Measurements from ENCODE around the gene P3H2. TPM values are rescaled to one million over a fixed set of nuclear protein-coding genes. Genes with fewer than 3 reads are reported as not detected.

P3H2 gene
- total and polyA plus RNA-seq, 2 donors (not counting 1 experiment from before 2014, with no cell fraction given): not detected

DNA sequence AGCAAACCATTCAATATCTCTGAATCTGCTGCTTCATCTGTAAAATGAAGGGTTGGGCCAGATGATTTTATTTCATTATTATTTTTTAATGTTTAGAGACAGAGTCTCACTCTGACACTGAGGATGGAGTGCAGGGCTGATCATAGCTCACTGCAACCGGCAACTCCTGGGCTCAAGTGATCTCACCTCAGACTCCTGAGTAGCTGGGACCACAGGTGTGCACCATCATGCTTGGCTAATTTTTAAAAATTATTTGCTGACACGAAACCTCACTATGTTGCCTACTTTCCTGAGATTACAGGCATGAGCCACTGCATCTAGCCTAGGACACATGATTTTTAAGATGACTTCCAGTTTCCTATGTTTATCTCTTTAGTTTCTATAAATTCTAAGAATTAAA, 105.8 kb downstream of the P3H2 start:
- Mint-ChIP-seq H3K4me3 (no peak overlapping the region), H3K4me1 (no peaks in the 10 kb centered on the region), H3K9me3 (ENCODE audit: insufficient read depth) (no peaks in the 10 kb centered on the region), H3K27ac (no peak overlapping the region), H3K27me3 (no peaks in the 10 kb centered on the region)
- H3K4me2 ChIP-seq (replicated peaks; ENCODE audit: low read depth, low read length, poor library complexity, severe bottlenecking): no peak overlapping the region
- no peaks in the 10 kb centered on the region for H3K79me2 ChIP-seq (ENCODE audit: control insufficient read depth, insufficient read depth, low read length)
- no peak for ATAC-seq (ENCODE audit: low read depth)
- CTCF ChIA-PET: no interaction called here
- no peak overlapping the region for H3K9ac ChIP-seq (ENCODE audit: low read length)
- DNase-seq: no peak
- WGBS (ENCODE audit: insufficient coverage): 83% methylated on average over 2 of the region's 2 CpGs
- no peaks in the 10 kb centered on the region for H3K4me1 ChIP-seq (ENCODE audit: control insufficient read depth in 2 of 2, insufficient read depth in 2 of 2, low read length in 2 of 2)
- no peak overlapping the region for H2AFZ ChIP-seq (ENCODE audit: insufficient read depth, low read depth, low read length, poor library complexity, severe bottlenecking)
- TF ChIP-seq, protein P1, sequence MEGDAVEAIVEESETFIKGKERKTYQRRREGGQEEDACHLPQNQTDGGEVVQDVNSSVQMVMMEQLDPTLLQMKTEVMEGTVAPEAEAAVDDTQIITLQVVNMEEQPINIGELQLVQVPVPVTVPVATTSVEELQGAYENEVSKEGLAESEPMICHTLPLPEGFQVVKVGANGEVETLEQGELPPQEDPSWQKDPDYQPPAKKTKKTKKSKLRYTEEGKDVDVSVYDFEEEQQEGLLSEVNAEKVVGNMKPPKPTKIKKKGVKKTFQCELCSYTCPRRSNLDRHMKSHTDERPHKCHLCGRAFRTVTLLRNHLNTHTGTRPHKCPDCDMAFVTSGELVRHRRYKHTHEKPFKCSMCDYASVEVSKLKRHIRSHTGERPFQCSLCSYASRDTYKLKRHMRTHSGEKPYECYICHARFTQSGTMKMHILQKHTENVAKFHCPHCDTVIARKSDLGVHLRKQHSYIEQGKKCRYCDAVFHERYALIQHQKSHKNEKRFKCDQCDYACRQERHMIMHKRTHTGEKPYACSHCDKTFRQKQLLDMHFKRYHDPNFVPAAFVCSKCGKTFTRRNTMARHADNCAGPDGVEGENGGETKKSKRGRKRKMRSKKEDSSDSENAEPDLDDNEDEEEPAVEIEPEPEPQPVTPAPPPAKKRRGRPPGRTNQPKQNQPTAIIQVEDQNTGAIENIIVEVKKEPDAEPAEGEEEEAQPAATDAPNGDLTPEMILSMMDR (IDR thresholded peaks at IDR 0.05): no peak
- no peak for TF ChIP-seq EZH2 (IDR thresholded peaks at IDR 0.05; ENCODE audit: borderline replicate concordance, insufficient read depth, low read depth, low read length, poor library complexity, severe bottlenecking)
- H3K27me3 ChIP-seq (replicated peaks in 1 of 4; ENCODE audit: control extremely low read depth in 1 of 4, control insufficient read depth in 3 of 4, insufficient read depth in 4 of 4, low read length in 3 of 4): no peaks in the 10 kb centered on the region
- no peaks in the 10 kb centered on the region for H3K9me3 ChIP-seq (ENCODE audit: control extremely low read depth in 1 of 3, control insufficient read depth in 2 of 3, insufficient read depth in 1 of 3, low read length in 2 of 3)
- H4K20me1 ChIP-seq (ENCODE audit: control insufficient read depth, insufficient read depth, low read length, poor library complexity, severe bottlenecking): no peaks in the 10 kb centered on the region
- H3K4me3 ChIP-seq (ENCODE audit: control extremely low read depth in 1 of 5, extremely low read depth in 1 of 5, insufficient read depth in 1 of 5, low read depth in 2 of 5, low read length in 4 of 5): no peak overlapping the region
- no peaks in the 10 kb centered on the region for H3K36me3 ChIP-seq (replicated peaks in 1 of 2; ENCODE audit: control extremely low read depth in 1 of 2, control insufficient read depth in 1 of 2, extremely low read depth in 1 of 2, insufficient read depth in 2 of 2, low read length in 1 of 2)
- POLR2A ChIA-PET: no interaction called here
- no peak overlapping the region for H3K27ac ChIP-seq (ENCODE audit: low read length in 2 of 2)
- intact Hi-C loops (cut with micrococcal nuclease): no loop called here

DNA sequence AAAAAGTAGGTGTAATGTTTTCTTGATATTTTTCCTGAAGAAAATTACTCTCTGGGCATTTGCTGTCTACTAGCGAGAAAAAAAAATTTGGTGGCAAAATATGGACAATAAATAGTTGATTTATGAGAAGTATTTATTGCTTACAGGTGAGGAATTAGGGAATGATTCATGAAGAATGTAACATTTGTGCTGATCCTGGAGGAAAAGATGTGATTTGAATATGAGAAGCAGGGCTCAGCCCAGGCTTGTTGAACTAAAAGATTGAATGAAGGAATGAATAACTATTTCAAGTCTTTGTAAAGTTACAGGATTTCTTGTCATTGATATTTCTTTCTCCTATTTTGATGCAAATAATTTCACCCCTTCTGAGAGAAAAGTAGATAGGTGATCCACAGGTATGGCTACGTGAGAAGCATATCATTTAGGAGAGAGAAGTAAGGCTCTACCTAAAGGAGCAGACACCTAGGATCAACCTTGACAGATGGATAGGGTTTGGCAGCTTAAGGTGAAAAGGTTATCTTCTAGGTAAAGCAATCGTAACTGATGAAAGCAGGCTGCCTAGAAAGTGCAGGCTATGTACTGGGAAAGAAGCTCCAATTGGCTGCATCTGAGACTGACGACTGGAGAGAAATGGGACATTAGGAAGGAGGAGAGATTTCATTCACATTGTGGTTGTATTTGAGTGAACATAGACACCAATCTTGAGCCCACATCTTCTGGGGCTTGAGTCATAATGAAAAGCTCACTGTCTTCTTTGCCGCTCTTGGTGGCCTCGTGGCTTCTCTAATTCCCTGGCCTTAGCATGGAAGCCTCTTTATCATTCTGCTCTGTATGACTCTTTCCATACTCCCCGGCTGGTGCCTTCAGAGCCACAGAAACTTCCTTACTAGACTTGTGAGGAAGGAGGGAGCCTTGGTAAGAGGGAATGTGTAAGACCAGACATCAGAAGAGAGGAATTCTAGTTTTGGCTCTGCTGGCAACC, 106.5 kb downstream of the P3H2 start:
- H3K4me1 Mint-ChIP-seq: no peaks in the 10 kb centered on the region
- no peak for TF ChIP-seq EZH2 (IDR thresholded peaks at IDR 0.05; ENCODE audit: borderline replicate concordance, insufficient read depth, low read depth, low read length, poor library complexity, severe bottlenecking)
- TF ChIP-seq, protein P1 (IDR thresholded peaks at IDR 0.05): no peak
- Histone ChIP-seq H3K9me3 (ENCODE audit: control extremely low read depth in 1 of 3, control insufficient read depth in 2 of 3, insufficient read depth in 1 of 3, low read length in 2 of 3) (no peaks in the 10 kb centered on the region), H3K4me1 (ENCODE audit: control insufficient read depth in 2 of 2, insufficient read depth in 2 of 2, low read length in 2 of 2) (no peaks in the 10 kb centered on the region), H3K4me3 (ENCODE audit: control extremely low read depth in 1 of 5, extremely low read depth in 1 of 5, insufficient read depth in 1 of 5, low read depth in 2 of 5, low read length in 4 of 5) (no peak overlapping the region), H2AFZ (ENCODE audit: insufficient read depth, low read depth, low read length, poor library complexity, severe bottlenecking) (no peak overlapping the region), H3K36me3 (replicated peaks in 1 of 2; ENCODE audit: control extremely low read depth in 1 of 2, control insufficient read depth in 1 of 2, extremely low read depth in 1 of 2, insufficient read depth in 2 of 2, low read length in 1 of 2) (no peaks in the 10 kb centered on the region), H3K4me2 (replicated peaks; ENCODE audit: low read depth, low read length, poor library complexity, severe bottlenecking) (no peak overlapping the region), H3K27ac (ENCODE audit: low read length in 2 of 2) (no peak overlapping the region), H3K9ac (ENCODE audit: low read length) (no peak overlapping the region), H3K79me2 (ENCODE audit: control insufficient read depth, insufficient read depth, low read length) (no peaks in the 10 kb centered on the region), H3K27me3 (replicated peaks in 1 of 4; ENCODE audit: control extremely low read depth in 1 of 4, control insufficient read depth in 3 of 4, insufficient read depth in 4 of 4, low read length in 3 of 4) (no peaks in the 10 kb centered on the region), H4K20me1 (ENCODE audit: control insufficient read depth, insufficient read depth, low read length, poor library complexity, severe bottlenecking) (no peaks in the 10 kb centered on the region)
- ChIA-PET POLR2A (no interaction called here), CTCF (no interaction called here)
- no peaks in the 10 kb centered on the region for H3K27me3 Mint-ChIP-seq
- no peaks in the 10 kb centered on the region for H3K9me3 Mint-ChIP-seq (ENCODE audit: insufficient read depth)
- intact Hi-C loops (cut with micrococcal nuclease): no loop called here
- no peak for DNase-seq
- no peak overlapping the region for H3K27ac Mint-ChIP-seq
- WGBS (ENCODE audit: insufficient coverage): 84% methylated on average over 4 of the region's 7 CpGs
- no peak for ATAC-seq (ENCODE audit: low read depth)
- no peak overlapping the region for H3K4me3 Mint-ChIP-seq

All from B cell (primary cell).